Measurements from ENCODE around the gene SPAG16. TPM values are rescaled to one million over a fixed set of nuclear protein-coding genes. Genes with fewer than 3 reads are reported as not detected.

Gene SPAG16
- total RNA-seq, 4 donors from 2014 or later, result 25.5 to 42.7 (median 27.8) TPM

DNA sequence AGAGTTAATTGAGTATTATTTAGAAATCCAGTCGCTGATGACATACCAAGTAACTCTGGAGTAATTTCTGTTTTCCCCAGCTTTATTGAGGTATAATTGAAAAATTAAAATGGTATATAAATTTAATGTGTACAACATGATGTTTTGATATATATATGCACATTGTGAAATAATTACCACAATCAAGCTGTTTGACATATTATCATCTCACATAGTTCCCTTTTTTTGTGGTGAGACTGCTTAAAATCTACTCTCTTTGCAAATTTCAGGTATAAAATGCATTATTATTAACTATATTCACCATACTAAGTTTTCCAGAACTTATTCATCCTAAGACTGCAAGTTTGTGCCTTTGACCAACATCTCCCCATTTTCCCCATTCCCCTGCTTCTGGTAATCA, 25.0 kb upstream of the SPAG16 start:
- Histone ChIP-seq H3K27me3 (no peaks in the 10 kb centered on the region), H3K9me3 (no peaks in the 10 kb centered on the region), H3K27ac (no peak overlapping the region), H3K36me3 (no peaks in the 10 kb centered on the region), H3K4me3 (no peak overlapping the region), H3K4me1 (no peaks in the 10 kb centered on the region)
- no peak for TF ChIP-seq POLR2A (IDR thresholded peaks at IDR 0.05)
- TF ChIP-seq, protein P1, sequence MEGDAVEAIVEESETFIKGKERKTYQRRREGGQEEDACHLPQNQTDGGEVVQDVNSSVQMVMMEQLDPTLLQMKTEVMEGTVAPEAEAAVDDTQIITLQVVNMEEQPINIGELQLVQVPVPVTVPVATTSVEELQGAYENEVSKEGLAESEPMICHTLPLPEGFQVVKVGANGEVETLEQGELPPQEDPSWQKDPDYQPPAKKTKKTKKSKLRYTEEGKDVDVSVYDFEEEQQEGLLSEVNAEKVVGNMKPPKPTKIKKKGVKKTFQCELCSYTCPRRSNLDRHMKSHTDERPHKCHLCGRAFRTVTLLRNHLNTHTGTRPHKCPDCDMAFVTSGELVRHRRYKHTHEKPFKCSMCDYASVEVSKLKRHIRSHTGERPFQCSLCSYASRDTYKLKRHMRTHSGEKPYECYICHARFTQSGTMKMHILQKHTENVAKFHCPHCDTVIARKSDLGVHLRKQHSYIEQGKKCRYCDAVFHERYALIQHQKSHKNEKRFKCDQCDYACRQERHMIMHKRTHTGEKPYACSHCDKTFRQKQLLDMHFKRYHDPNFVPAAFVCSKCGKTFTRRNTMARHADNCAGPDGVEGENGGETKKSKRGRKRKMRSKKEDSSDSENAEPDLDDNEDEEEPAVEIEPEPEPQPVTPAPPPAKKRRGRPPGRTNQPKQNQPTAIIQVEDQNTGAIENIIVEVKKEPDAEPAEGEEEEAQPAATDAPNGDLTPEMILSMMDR (IDR thresholded peaks at IDR 0.05), result no peak
- no peak for TF ChIP-seq EP300 (IDR thresholded peaks at IDR 0.05)
- 85% methylated on average over 1 of the region's 1 CpG for WGBS, 2 donors
- no peak for DNase-seq (ENCODE audit: low spot score in 2 of 2)

DNA sequence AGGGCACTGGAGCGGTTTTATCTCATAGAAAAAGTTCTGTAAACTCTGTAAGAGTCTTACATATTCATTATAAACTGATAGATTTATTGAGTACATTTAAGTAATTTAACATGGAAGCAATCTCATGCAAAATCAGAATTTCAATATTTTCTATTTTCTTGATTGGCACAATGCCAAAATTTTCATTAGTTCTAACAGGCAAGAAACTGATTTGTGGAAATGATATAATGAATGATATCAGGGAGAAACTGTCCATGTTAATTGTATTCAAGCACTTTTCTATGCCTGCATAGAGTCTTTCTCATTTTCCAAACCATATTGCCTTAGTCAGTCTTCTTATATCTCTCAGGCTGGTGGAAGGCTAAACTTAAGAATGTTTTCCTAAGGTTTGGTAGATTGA, 23.0 kb upstream of the SPAG16 start:
- 74 to 77% methylated on average over 1 of the region's 1 CpG for WGBS, 2 donors
- no peak for DNase-seq (ENCODE audit: low spot score in 2 of 2)
- Histone ChIP-seq H3K4me3 (no peak overlapping the region), H3K9me3 (no peaks in the 10 kb centered on the region), H3K36me3 (no peaks in the 10 kb centered on the region), H3K27ac (no peak overlapping the region), H3K4me1 (no peaks in the 10 kb centered on the region), H3K27me3 (no peaks in the 10 kb centered on the region)
- TF ChIP-seq EP300 (IDR thresholded peaks at IDR 0.05) (no peak), POLR2A (IDR thresholded peaks at IDR 0.05) (no peak)
- TF ChIP-seq, protein P1 (IDR thresholded peaks at IDR 0.05), result no peak

DNA sequence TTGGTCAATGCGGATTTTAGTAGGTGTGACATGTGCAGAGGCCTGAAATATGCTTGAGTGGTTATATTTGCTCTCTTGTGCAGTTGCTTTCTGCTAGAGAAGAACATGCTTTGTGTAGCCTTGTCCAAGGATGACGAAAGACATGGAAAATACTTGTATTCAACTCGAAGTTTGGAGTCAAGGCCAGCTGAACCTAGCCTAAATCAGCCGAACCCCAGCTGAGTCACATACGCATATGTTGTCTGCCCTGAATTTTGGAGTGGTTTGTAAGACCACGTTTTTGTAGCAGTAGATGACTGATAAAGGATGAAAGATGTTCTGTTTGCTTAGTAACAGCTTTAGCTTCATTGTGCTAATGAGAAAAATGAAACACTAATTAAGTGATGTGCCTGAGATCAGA, 22.5 kb upstream of the SPAG16 start:
- Histone ChIP-seq H3K36me3 (no peaks in the 10 kb centered on the region), H3K9me3 (no peaks in the 10 kb centered on the region), H3K4me1 (no peaks in the 10 kb centered on the region), H3K27ac (no peak overlapping the region), H3K27me3 (no peaks in the 10 kb centered on the region), H3K4me3 (no peak overlapping the region)
- no peak for DNase-seq (ENCODE audit: low spot score in 2 of 2)
- no peak for TF ChIP-seq POLR2A (IDR thresholded peaks at IDR 0.05)
- no peak for TF ChIP-seq EP300 (IDR thresholded peaks at IDR 0.05)
- TF ChIP-seq, protein P1 (IDR thresholded peaks at IDR 0.05), result no peak
- WGBS, 2 donors, result 62 to 69% methylated on average over 6 of the region's 6 CpGs

DNA sequence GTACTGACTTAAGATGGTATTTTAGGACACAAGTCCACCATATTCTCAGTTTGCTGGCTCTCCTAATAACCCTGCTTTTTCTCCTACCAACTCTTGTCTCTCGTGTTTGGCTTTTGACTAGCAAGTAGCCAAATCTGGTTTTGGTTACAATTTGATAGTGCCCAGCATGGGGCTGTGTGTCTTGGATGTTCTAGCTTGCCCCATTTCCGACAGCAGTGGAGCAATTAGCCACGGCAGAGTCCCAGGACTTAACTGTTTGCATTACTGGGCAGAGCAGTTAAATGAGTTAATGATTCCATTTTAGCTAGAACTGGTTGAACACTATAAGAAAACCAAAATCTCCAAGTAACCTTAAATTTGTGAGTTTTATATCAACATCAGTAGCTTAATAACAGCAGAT, 18.6 kb upstream of the SPAG16 start:
- TF ChIP-seq, protein P1 (IDR thresholded peaks at IDR 0.05), result no peak
- TF ChIP-seq POLR2A (IDR thresholded peaks at IDR 0.05) (no peak), EP300 (IDR thresholded peaks at IDR 0.05) (no peak)
- Histone ChIP-seq H3K4me3 (no peak overlapping the region), H3K27me3 (no peaks in the 10 kb centered on the region), H3K36me3 (no peaks in the 10 kb centered on the region), H3K9me3 (no peaks in the 10 kb centered on the region), H3K27ac (no peak overlapping the region), H3K4me1 (no peaks in the 10 kb centered on the region)
- DNase-seq (ENCODE audit: low spot score in 2 of 2), result no peak
- WGBS, 2 donors, result 57 to 72% methylated on average over 3 of the region's 3 CpGs

DNA sequence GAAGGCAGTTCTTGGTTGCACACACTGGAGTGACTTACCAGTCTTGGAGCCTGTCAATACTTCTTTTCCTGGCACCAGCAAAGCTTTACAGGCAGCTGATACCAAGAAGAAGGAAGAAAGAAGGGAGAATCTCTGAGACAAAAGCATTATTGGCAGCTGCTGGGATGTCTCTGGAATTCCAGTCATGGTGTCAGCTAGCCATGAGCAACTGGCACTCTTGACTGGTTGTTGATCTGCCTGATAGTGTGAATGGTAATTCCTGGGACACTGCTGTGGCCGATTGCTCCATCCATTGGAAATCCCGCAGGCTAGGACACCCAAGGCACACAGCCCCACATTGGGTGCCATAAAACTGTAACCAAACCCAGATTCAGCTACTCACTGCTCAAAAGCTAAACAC, 17.8 kb upstream of the SPAG16 start:
- no peak overlapping the region for H3K27ac ChIP-seq
- 67 to 81% methylated on average over 2 of the region's 2 CpGs for WGBS, 2 donors

More for the DNA sequence above, 17.8 kb upstream of the SPAG16 start:
- Histone ChIP-seq H3K4me3 (no peak overlapping the region), H3K4me1 (no peaks in the 10 kb centered on the region), H3K36me3 (no peaks in the 10 kb centered on the region), H3K9me3 (no peaks in the 10 kb centered on the region), H3K27me3 (no peaks in the 10 kb centered on the region)
- TF ChIP-seq, protein P1 (IDR thresholded peaks at IDR 0.05), result no peak
- TF ChIP-seq POLR2A (IDR thresholded peaks at IDR 0.05) (no peak), EP300 (IDR thresholded peaks at IDR 0.05) (no peak)
- DNase-seq (ENCODE audit: low spot score in 2 of 2), result no peak

Measured in tibial nerve (tissue), 4 donors.